RWPE1 (cell line): ENCODE measurements around the gene IL7R.

Experiments
- CTCF ChIA-PET: fragments of 350-600 bp; sonication (Branson Sonifier 250); formaldehyde crosslinking; extraction: SDS; loops from one replicate; lab custom pipeline; 2021; lab: Yijun Ruan, JAX
- POLR2A ChIA-PET: fragments of 400-600 bp; formaldehyde crosslinking; extraction: SDS; loops from one replicate; lab custom pipeline; 2020; ENCODE audit warnings: antibody characterized with exemption; ENCODE audit not compliant: low non-redundant PET; lab: Yijun Ruan, JAX
- DNase-seq: peaks from one replicate; pipeline ENCODE4 v3.0.0; 2012; ENCODE audit warnings: low spot score
- H3K27ac ChIP-seq: fragments of 450-650 bp; 2 replicates; pipeline ENCODE4 v1.5.1; 2017
- TF ChIP-seq, protein P1 (sequence below): fragments of 450-650 bp; conservative IDR thresholded peaks from 2 replicates; pipeline ENCODE4 v1.5.1; 2017; ENCODE audit warnings: low read depth, mild to moderate bottlenecking

Gene IL7R

DNA sequence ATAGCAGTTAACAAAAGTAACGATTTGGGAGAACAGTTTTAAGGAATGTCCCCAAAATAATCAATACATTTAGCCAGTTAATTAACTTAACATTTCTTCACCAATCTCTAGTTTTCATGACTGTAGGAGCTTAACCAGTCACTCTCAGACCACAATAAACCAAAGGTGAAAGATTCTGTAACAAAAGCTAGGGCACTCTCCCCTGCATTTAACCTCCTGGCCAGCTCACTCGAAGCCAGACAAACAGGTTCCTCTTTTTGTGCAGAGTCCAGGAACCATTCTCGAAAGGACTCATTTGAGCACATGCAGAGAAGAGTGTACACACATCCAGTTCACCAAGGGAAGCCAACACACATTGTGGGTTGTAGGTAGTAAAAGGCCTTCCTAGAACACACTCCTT is 6.5 kb downstream of the IL7R start:
- no peak for DNase-seq
- H3K27ac ChIP-seq, result no peak overlapping the region
- CTCF ChIA-PET, result no interaction called here
- POLR2A ChIA-PET, result no interaction called here
- TF ChIP-seq, protein P1, sequence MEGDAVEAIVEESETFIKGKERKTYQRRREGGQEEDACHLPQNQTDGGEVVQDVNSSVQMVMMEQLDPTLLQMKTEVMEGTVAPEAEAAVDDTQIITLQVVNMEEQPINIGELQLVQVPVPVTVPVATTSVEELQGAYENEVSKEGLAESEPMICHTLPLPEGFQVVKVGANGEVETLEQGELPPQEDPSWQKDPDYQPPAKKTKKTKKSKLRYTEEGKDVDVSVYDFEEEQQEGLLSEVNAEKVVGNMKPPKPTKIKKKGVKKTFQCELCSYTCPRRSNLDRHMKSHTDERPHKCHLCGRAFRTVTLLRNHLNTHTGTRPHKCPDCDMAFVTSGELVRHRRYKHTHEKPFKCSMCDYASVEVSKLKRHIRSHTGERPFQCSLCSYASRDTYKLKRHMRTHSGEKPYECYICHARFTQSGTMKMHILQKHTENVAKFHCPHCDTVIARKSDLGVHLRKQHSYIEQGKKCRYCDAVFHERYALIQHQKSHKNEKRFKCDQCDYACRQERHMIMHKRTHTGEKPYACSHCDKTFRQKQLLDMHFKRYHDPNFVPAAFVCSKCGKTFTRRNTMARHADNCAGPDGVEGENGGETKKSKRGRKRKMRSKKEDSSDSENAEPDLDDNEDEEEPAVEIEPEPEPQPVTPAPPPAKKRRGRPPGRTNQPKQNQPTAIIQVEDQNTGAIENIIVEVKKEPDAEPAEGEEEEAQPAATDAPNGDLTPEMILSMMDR, result no peak

DNA sequence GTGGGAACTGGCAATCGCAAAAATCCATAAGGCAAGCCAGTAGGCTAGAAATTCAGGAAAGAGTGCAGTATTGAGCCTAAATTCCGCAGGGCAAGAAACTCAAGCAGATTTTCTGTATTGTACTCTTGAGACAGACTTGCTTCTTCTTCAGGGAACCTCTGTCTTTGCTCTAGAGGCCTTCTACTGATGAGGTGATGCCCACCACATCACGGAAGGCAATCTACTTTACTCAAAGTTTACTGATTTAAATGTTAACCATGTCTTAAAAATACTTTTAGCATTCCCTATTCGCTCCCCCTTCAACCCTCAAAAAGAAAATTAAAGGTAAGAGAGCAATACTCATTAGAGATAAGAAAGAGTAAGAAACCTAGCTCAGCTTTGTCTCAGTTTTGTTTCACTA is 11.3 kb downstream of the IL7R start:
- DNase-seq, result no peak
- TF ChIP-seq, protein P1, result no peak
- CTCF ChIA-PET, result no interaction called here
- H3K27ac ChIP-seq, result no peak overlapping the region
- POLR2A ChIA-PET, result no interaction called here

DNA sequence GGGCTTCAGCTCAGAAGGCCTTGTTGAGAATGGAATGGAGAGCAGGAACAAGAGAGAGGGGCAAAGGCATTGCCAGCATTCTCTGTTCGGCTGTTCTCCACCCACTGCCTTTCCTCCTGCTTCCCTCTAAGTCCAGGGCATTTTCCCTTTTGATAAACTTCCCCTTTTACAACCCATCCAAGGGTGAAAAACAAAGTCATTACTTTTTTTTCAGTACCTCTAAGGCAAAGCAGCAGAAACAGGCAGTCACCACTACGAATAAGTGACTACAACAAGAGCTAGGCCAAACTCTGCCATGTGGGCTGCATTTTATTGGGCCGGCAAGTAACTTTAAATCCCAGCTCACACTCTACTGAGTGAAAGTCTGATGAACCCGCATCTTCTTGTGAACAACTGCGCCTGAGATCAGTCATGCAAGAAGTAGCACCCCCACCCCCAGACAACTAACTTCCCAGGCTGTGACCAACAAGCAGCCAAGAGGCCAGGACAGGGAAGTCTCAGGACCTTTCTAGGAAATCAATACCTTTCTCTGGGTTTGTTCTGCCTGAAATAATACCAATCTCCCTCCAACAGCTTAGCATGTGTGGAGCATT is 13.1 kb downstream of the IL7R start:
- POLR2A ChIA-PET, result no interaction called here
- TF ChIP-seq, protein P1, result no peak
- CTCF ChIA-PET, result interaction anchor here (0.7 kb wide), 1 partner anchor 203 kb away, joined by 3 read pairs; no protein-coding TSS in a partner anchor
- no peak overlapping the region for H3K27ac ChIP-seq
- no peak for DNase-seq

DNA sequence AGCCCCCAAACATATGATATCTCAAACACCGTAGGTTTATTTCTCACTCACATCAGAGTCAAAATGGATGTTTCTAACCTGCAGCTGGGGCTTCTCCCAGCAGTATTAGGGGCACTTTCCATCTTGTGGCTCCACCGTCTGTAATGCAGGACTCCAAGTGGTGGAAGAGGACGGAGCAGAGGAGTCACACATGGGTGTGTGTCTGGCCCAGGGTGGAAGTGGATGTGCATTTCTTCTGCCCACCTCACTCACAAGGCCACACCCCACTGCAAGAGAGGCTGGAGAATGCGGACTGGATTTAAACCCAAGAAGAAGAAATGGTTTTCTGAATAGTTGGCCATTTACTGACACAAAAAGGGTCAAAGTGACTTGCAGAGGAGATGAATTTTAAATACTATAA is 13.9 kb downstream of the IL7R start:
- CTCF ChIA-PET, result interaction anchor here (0.6 kb wide), 1 partner anchor 1303 kb away, joined by 3 read pairs; no protein-coding TSS in a partner anchor
- no peak overlapping the region for H3K27ac ChIP-seq
- DNase-seq, result no peak
- POLR2A ChIA-PET, result no interaction called here
- TF ChIP-seq, protein P1, result no peak

DNA sequence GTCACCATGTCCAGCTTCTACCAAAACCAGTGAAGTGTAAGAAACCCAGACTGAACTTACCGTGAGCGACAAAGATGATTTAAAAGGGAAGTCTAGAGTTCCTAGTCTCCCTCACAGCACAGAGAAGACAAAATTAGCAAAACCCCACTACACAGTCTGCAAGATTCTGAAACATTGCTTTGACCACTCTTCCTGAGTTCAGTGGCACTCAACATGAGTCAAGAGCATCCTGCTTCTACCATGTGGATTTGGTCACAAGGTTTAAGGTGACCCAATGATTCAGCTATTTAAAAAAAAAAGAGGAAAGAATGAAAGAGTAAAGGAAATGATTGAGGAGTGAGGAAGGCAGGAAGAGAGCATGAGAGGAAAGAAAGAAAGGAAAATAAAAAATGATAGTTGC is 19.8 kb downstream of the IL7R start:
- DNase-seq, result no peak
- TF ChIP-seq, protein P1, result no peak
- ChIA-PET CTCF (interaction anchor here (0.6 to 0.9 kb wide), 2 partner anchors 28 to 48 kb away, joined by 3 read pairs; no protein-coding TSS in a partner anchor), POLR2A (interaction anchor here (0.6 kb wide), 1 partner anchor 16 kb away, joined by 4 read pairs; no protein-coding TSS in a partner anchor)
- no peak overlapping the region for H3K27ac ChIP-seq

DNA sequence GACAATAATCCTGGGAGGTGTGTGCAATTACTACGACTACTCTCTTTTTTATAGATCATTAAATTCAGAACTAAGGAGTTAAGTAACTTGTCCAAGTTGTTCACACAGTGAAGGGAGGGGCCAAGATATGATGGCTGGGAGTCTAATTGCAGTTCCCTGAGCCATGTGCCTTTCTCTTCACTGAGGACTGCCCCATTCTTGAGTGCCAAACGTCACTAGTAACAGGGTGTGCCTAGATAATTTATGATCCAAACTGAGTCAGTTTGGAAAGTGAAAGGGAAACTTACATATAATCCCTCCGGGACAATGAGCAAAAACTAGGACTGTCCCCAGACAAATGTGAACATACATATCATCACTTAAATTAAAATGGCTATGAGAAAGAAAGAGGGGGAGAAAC is 20.2 kb downstream of the IL7R start:
- peak; percentile 77 for DNase-seq
- ChIA-PET POLR2A (no interaction called here), CTCF (interaction anchor here (0.9 kb wide), 1 partner anchor 48 kb away, joined by 3 read pairs; no protein-coding TSS in a partner anchor)
- TF ChIP-seq, protein P1, result no peak
- no peak overlapping the region for H3K27ac ChIP-seq
